ENCODE data around the gene DTX3. TPM values are rescaled to one million over a fixed set of nuclear protein-coding genes. Genes with fewer than 3 reads are reported as not detected.

The DTX3 gene
- total and polyA plus RNA-seq, 2 of the 13 experiments (the other 11 are each of a cell fraction or from before 2014, with no cell fraction given), result 9.0 to 27.2 TPM

GRCh38 chr12:57611108-57611826, 6.6 kb downstream of the DTX3 start, which contains the start of gene ARHGEF25 (continued):
- TF ChIP-seq SNAPC4 (CRISPR knock-in tag; IDR thresholded peaks at IDR 0.05) (0 out of 2 replicates have a peak, but pooled peaks have one; percentile 51), EZH2 (conservative IDR thresholded peaks at IDR 0.05; ENCODE audit: low read depth, low read length) (no peak), ZNF598 (CRISPR knock-in tag; IDR thresholded peaks at IDR 0.05; ENCODE audit: borderline replicate concordance) (no peak), MYNN (CRISPR knock-in tag; IDR thresholded peaks at IDR 0.05; ENCODE audit: low read depth) (no peak), ARNTL (CRISPR knock-in tag; IDR thresholded peaks at IDR 0.05) (no peak), ZNF614 (CRISPR knock-in tag; IDR thresholded peaks at IDR 0.05; ENCODE audit: borderline replicate concordance) (peak; percentile 28; the same call in 1 of the 2 replicates), RELA (CRISPR knock-in tag; IDR thresholded peaks at IDR 0.05) (0 out of 2 replicates have a peak, but pooled peaks have one; percentile 29), AGO2 (optimal IDR thresholded peaks at IDR 0.05; ENCODE audit: low read depth, low read length) (peak; percentile 33), TFAP4 (IDR thresholded peaks at IDR 0.05; ENCODE audit: borderline replicate concordance, low read depth) (peak; percentile 72; the same call in 1 of the 2 replicates), ZNF337 (CRISPR knock-in tag; IDR thresholded peaks at IDR 0.05; ENCODE audit: borderline replicate concordance, low read depth) (no peak), ZNF800 (CRISPR knock-in tag; IDR thresholded peaks at IDR 0.05) (0 out of 2 replicates have a peak, but pooled peaks have one; percentile 29), ZNF557 (CRISPR knock-in tag; IDR thresholded peaks at IDR 0.05) (0 out of 2 replicates have a peak, but pooled peaks have one; percentile 73), KMT2A (CRISPR knock-in tag; IDR thresholded peaks at IDR 0.05) (peak; percentile 50; the same call in 1 of the 2 replicates), ZNF709 (CRISPR knock-in tag; IDR thresholded peaks at IDR 0.05) (peak; percentile 33; the same call in 1 of the 2 replicates), ZNF879 (CRISPR knock-in tag; IDR thresholded peaks at IDR 0.05) (no peak), SKI (IDR thresholded peaks at IDR 0.05; ENCODE audit: partially characterized antibody) (no peak), NFKB2 (CRISPR knock-in tag; IDR thresholded peaks at IDR 0.05; ENCODE audit: borderline replicate concordance) (no peak; the same call in 1 of the 2 replicates), ZNF776 (CRISPR knock-in tag; IDR thresholded peaks at IDR 0.05) (0 out of 2 replicates have a peak, but pooled peaks have one; percentile 73), MAZ (IDR thresholded peaks at IDR 0.05; ENCODE audit: borderline replicate concordance, low read depth, low read length) (0 out of 2 replicates have a peak, but pooled peaks have one; percentile 24), MAZ (CRISPR knock-in tag; IDR thresholded peaks at IDR 0.05; ENCODE audit: low read depth) (0 out of 2 replicates have a peak, but pooled peaks have one; percentile 25)

Measured in HepG2 (cell line).